SU-DHL-6 (cell line): ENCODE results near the gene SH2D3A.
"Not testable (repeated sequence)": the region's sequence is repeated elsewhere in the genome, so short reads cannot be mapped to it uniquely, and the experiment has no call there.

Source experiments
- H2AFZ ChIP-seq: fragments of 200-600 bp; sonication (generic); 2 replicates; pipeline ENCODE4 v1.6.1; 2014; ENCODE audit warnings: low read depth, mild to moderate bottlenecking, moderate library complexity, mixed read lengths, antibody characterized with exemption, low read length; ENCODE audit not compliant: severe bottlenecking
- H3F3A ChIP-seq: fragments of 200-600 bp; shearing (Covaris generic); 2 replicates; pipeline ENCODE4 v1.6.0; 2016; ENCODE audit warnings: antibody characterized with exemption, mild to moderate bottlenecking; ENCODE audit not compliant: insufficient read depth
- H3K27ac ChIP-seq: fragments of 200-600 bp; sonication (generic); 2 replicates; pipeline ENCODE4 v1.5.1; 2016; ENCODE audit warnings: low read depth, mild to moderate bottlenecking, low read length, moderate library complexity, mixed read lengths
- H3K27me3 ChIP-seq: fragments of 200-600 bp; sonication (generic), shearing (Covaris generic); 2 replicates; pipeline ENCODE4 v1.6.0; 2014; ENCODE audit warnings: mild to moderate bottlenecking, low read length
- H3K36me3 ChIP-seq: fragments of 200-600 bp; sonication (generic); 2 replicates; pipeline ENCODE4 v1.6.1; 2014; ENCODE audit warnings: mild to moderate bottlenecking, low read length, mixed read lengths
- H3K4me2 ChIP-seq: fragments of 300-600, 200-600 bp; shearing (Covaris generic), sonication (generic); 2 replicates; pipeline ENCODE4 v1.6.0; 2014; ENCODE audit warnings: low read length, low read depth, mild to moderate bottlenecking; ENCODE audit not compliant: poor library complexity, severe bottlenecking
- H3K4me3 ChIP-seq: fragments of 200-600 bp; sonication (generic); 2 replicates; pipeline ENCODE4 v1.5.1; 2014; ENCODE audit warnings: antibody characterized with exemption, low read length, mild to moderate bottlenecking, mixed read lengths; ENCODE audit not compliant: insufficient read depth, poor library complexity, severe bottlenecking
- H3K79me2 ChIP-seq: fragments of 200-600 bp; sonication (generic); 2 replicates; pipeline ENCODE4 v1.6.1; 2014; ENCODE audit warnings: mild to moderate bottlenecking, low read length, moderate library complexity; ENCODE audit not compliant: insufficient read depth
- H3K9ac ChIP-seq: fragments of 200-600 bp; sonication (generic); 2 replicates; pipeline ENCODE4 v1.7.0; 2014; ENCODE audit warnings: mild to moderate bottlenecking, low read length
- H3K9me2 ChIP-seq: fragments of 200-600 bp; sonication (generic); replicated peaks from 2 replicates; pipeline ENCODE4 v1.6.1; 2014; ENCODE audit warnings: low read length; ENCODE audit not compliant: insufficient read depth
- H3K9me3 ChIP-seq: fragments of 200-600 bp; sonication (generic); 2 replicates; pipeline ENCODE4 v1.6.1; 2014; ENCODE audit warnings: low read length, mixed read lengths; ENCODE audit not compliant: insufficient read depth
- H4K20me1 ChIP-seq: fragments of 200-600 bp; sonication (generic); 2 replicates; pipeline ENCODE4 v1.6.1; 2014; ENCODE audit warnings: low read depth, mild to moderate bottlenecking, antibody characterized with exemption, low read length, moderate library complexity, mixed read lengths
- EZH2phosphoT487 ChIP-seq: fragments of 200-600 bp; sonication (generic), shearing (Covaris generic); conservative IDR thresholded peaks from 2 replicates; pipeline ENCODE4 v1.6.1; 2018; ENCODE audit warnings: mild to moderate bottlenecking, antibody characterized with exemption, low read length, moderate library complexity, mixed read lengths
- TF ChIP-seq, protein P1 (sequence below): fragments of 200-600 bp; sonication (generic); IDR thresholded peaks from one replicate; pipeline ENCODE4 v1.5.1; 2017; ENCODE audit warnings: antibody characterized with exemption, mild to moderate bottlenecking, low read length, moderate library complexity; ENCODE audit not compliant: insufficient read depth, poor library complexity, severe bottlenecking

Gene SH2D3A

DNA sequence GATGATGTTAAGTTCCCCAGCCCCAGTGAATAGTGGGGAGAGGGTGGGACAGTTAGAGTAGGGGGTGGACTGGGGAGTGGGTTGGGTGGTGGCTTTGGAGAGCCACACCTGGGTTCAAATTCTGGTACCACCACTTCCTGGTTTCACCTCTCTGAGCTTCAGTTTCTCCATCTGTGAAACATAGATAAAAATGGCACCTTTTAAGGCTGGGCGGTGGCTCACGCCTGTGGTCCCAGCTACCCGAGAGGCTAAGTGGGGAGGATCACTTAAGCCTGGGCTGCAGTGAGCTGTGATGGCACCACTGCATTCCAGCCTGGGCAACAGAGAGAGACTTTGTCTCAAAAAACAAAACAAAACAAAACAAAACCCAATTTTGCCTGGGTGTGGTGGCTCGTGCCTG is 11.2 kb upstream of the SH2D3A start:
- no peak overlapping the region for H3K27ac ChIP-seq

DNA sequence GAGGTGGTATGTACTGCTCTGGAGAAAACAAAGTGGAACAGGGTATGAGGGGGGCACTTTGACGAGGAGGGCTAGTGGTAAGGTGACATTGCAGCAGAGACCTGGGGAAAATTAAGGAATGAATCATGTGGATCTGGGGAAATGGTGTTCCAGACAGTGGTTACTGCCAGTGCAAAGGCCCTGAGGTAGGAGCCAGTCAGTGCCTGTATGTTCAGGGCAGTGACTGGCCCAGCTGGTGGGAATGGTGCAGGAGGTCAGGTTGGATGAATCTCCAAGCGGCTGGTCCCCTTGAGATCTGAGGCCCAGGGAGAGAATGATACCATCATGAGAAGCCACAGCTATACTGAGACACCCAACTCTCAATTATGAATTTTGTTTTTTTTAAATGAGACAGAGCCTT is 10.2 kb upstream of the SH2D3A start:
- H3K4me3 ChIP-seq: no peak overlapping the region
- peaks cover 3% of the 10 kb centered on the region; the same call in 1 of the 2 replicates for H4K20me1 ChIP-seq
- no peak overlapping the region for H3K9ac ChIP-seq
- H3K27me3 ChIP-seq: no peaks in the 10 kb centered on the region
- no peaks in the 10 kb centered on the region for H3K9me3 ChIP-seq
- H3K4me2 ChIP-seq: no peak overlapping the region
- peaks cover 91% of the 10 kb centered on the region for H3K79me2 ChIP-seq
- H3K27ac ChIP-seq: no peak overlapping the region
- TF ChIP-seq EZH2phosphoT487: no peak
- TF ChIP-seq, protein P1, sequence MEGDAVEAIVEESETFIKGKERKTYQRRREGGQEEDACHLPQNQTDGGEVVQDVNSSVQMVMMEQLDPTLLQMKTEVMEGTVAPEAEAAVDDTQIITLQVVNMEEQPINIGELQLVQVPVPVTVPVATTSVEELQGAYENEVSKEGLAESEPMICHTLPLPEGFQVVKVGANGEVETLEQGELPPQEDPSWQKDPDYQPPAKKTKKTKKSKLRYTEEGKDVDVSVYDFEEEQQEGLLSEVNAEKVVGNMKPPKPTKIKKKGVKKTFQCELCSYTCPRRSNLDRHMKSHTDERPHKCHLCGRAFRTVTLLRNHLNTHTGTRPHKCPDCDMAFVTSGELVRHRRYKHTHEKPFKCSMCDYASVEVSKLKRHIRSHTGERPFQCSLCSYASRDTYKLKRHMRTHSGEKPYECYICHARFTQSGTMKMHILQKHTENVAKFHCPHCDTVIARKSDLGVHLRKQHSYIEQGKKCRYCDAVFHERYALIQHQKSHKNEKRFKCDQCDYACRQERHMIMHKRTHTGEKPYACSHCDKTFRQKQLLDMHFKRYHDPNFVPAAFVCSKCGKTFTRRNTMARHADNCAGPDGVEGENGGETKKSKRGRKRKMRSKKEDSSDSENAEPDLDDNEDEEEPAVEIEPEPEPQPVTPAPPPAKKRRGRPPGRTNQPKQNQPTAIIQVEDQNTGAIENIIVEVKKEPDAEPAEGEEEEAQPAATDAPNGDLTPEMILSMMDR: no peak
- peaks cover 13% of the 10 kb centered on the region; the same call in 1 of the 2 replicates for H3F3A ChIP-seq
- no peak overlapping the region for H2AFZ ChIP-seq
- no peaks in the 10 kb centered on the region for H3K36me3 ChIP-seq
- H3K9me2 ChIP-seq: no peaks in the 10 kb centered on the region

More for the DNA sequence above, 11.2 kb upstream of the SH2D3A start:
- H3K4me3 ChIP-seq: no peak overlapping the region
- no peaks in the 10 kb centered on the region for H3K9me3 ChIP-seq
- H3F3A ChIP-seq: peaks cover 8% of the 10 kb centered on the region; the same call in 1 of the 2 replicates
- no peaks in the 10 kb centered on the region for H3K9me2 ChIP-seq
- H2AFZ ChIP-seq: no peak overlapping the region
- no peaks in the 10 kb centered on the region for H3K36me3 ChIP-seq
- H4K20me1 ChIP-seq: peaks cover 3% of the 10 kb centered on the region; the same call in 1 of the 2 replicates
- H3K4me2 ChIP-seq: no peak overlapping the region
- peaks cover 93% of the 10 kb centered on the region for H3K79me2 ChIP-seq
- TF ChIP-seq, protein P1: no peak
- no peak for TF ChIP-seq EZH2phosphoT487
- H3K27me3 ChIP-seq: no peaks in the 10 kb centered on the region
- H3K9ac ChIP-seq: no peak overlapping the region

DNA sequence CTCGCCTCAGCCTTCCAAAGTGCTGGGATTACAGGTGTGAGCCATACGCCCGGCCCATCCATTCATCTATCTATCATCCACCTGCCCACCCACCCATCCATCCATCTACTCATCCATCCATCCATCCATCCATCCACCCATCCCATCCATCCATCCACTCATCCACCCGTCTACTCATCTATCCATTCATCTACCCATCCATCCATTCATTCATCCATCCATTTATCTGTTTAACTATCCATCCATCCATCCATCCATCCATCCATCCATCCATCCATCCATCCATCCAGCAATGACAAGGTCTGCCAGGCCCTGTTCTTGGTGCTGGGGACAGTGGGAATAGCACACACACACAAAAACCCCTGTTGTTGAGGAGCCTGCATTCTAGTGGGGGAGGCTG is 9.8 kb upstream of the SH2D3A start:
- TF ChIP-seq, protein P1: no peak
- no peak for TF ChIP-seq EZH2phosphoT487
- Histone ChIP-seq H3K79me2 (peaks cover 88% of the 10 kb centered on the region), H3K36me3 (no peaks in the 10 kb centered on the region), H3K27ac (no peak overlapping the region), H3K9ac (no peak overlapping the region), H4K20me1 (peaks cover 3% of the 10 kb centered on the region; the same call in 1 of the 2 replicates), H3K9me2 (no peaks in the 10 kb centered on the region), H3F3A (peaks cover 13% of the 10 kb centered on the region; the same call in 1 of the 2 replicates), H3K9me3 (no peaks in the 10 kb centered on the region), H3K4me3 (no peak overlapping the region), H3K4me2 (no peak overlapping the region), H3K27me3 (no peaks in the 10 kb centered on the region), H2AFZ (no peak overlapping the region)

DNA sequence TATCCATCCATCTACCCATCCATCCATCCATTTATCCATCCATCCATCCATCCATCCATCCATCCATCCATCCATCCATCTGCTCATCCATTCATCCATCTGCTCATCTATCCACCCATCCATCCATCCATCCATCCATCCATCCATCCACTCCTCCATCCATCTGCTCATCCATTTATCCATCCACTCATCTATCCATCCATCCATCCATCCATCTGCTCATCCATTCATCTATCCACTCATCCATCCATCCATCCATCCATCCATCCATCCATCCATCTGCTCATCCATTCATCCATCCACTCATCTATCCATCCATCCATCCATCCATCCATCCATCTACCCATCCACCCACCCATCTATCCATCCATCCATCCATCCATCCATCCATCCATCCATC is 8.8 kb upstream of the SH2D3A start:
- not testable (repeated sequence) for H3K4me3 ChIP-seq, H3K27ac ChIP-seq, H3K9me3 ChIP-seq, H3K9ac ChIP-seq, H4K20me1 ChIP-seq, H3K4me2 ChIP-seq, H2AFZ ChIP-seq, H3K27me3 ChIP-seq, H3K9me2 ChIP-seq, H3K36me3 ChIP-seq
- Histone ChIP-seq H3K79me2 (peaks cover 78% of the 10 kb centered on the region), H3F3A (peaks cover 13% of the 10 kb centered on the region; the same call in 1 of the 2 replicates)
